G401 (cell line): ENCODE data around the gene FRG2C. TPM values are rescaled to one million over a fixed set of nuclear protein-coding genes. Genes with fewer than 3 reads are reported as not detected.
"Not testable (repeated sequence)": the region's sequence is repeated elsewhere in the genome, so short reads cannot be mapped to it uniquely, and the experiment has no call there.

Experiments used
- DNase-seq: peaks from one replicate; pipeline ENCODE4 v3.0.0-alpha.2; 2015; ENCODE audit warnings: low spot score
- in situ Hi-C: cut with HindIII; loops from 2 replicates; pipeline ENCODE4 v1.10.0; 2016; ENCODE audit warnings: low sequenced_read_pairs, mixed read lengths
- total RNA-seq: library from RNA; depleted of rRNA; stranded (reverse); fragments of >200 nt; shearing (Covaris generic); gene quantifications from 2 replicates; pipeline ENCODE4 v1.2.3, GENCODE V29; 2014; rRNA removed

FRG2C gene
- not detected in 2 replicates for total RNA-seq

- DNase-seq, in situ Hi-C loops: not testable (repeated sequence)
Measured at GRCh38 chr3:75664028-75664427, at the start of gene FRG2C. Gene FRG2C, plus strand, starts transcription at chr3:75664328. Its CDS starts 52 bp downstream, at chr3:75664380.

GRCh38 chr3:75618666-75619305, 45.3 kb upstream of the FRG2C start:
- peak; percentile 73 for DNase-seq
- in situ Hi-C loops, result not testable (repeated sequence)

GRCh38 chr3:75619481-75620031, 44.6 kb upstream of the FRG2C start:
- in situ Hi-C loops, result not testable (repeated sequence)
- DNase-seq, result peak; percentile 26

GRCh38 chr3:75621772-75622171, 42.4 kb upstream of the FRG2C start:
- in situ Hi-C loops, DNase-seq: not testable (repeated sequence)

GRCh38 chr3:75623656-75624055, 40.5 kb upstream of the FRG2C start:
- in situ Hi-C loops, DNase-seq: not testable (repeated sequence)

GRCh38 chr3:75630887-75631535, 33.1 kb upstream of the FRG2C start:
- in situ Hi-C loops, DNase-seq: not testable (repeated sequence)

GRCh38 chr3:75631541-75631940, 32.6 kb upstream of the FRG2C start:
- in situ Hi-C loops, result no loop called here
- DNase-seq, result no peak

- in situ Hi-C loops, DNase-seq: not testable (repeated sequence)
Measured at GRCh38 chr3:75638947-75639346, 25.2 kb upstream of the FRG2C start.

GRCh38 chr3:75641107-75641517, 23.0 kb upstream of the FRG2C start:
- DNase-seq, result peak; percentile 95
- in situ Hi-C loops, result not testable (repeated sequence)

- in situ Hi-C loops, result not testable (repeated sequence)
- peak; percentile 81 for DNase-seq
Measured at GRCh38 chr3:75643031-75643800, 20.9 kb upstream of the FRG2C start.

GRCh38 chr3:75645548-75645947, 18.6 kb upstream of the FRG2C start:
- DNase-seq, in situ Hi-C loops: not testable (repeated sequence)

- in situ Hi-C loops, result no loop called here
- no peak for DNase-seq
Measured at GRCh38 chr3:75650191-75650590, 13.9 kb upstream of the FRG2C start.

- in situ Hi-C loops, DNase-seq: not testable (repeated sequence)
Measured at GRCh38 chr3:75655101-75655904, 8.8 kb upstream of the FRG2C start.

- DNase-seq, in situ Hi-C loops: not testable (repeated sequence)
Measured at GRCh38 chr3:75655956-75656355, 8.2 kb upstream of the FRG2C start.

GRCh38 chr3:75658411-75659107, 5.6 kb upstream of the FRG2C start:
- in situ Hi-C loops, result not testable (repeated sequence)

GRCh38 chr3:75659108-75659433, 5.1 kb upstream of the FRG2C start:
- in situ Hi-C loops, DNase-seq: not testable (repeated sequence)

More at GRCh38 chr3:75658411-75659107, 5.6 kb upstream of the FRG2C start:
- not testable (repeated sequence) for DNase-seq

- DNase-seq, in situ Hi-C loops: not testable (repeated sequence)
Measured at GRCh38 chr3:75665626-75666025, 1.5 kb downstream of the FRG2C start.
